Glutamatergic neuron (in vitro differentiated cells): Measurements from ENCODE around the gene AGAP1. TPM values are rescaled to one million over a fixed set of nuclear protein-coding genes. Genes with fewer than 3 reads are reported as not detected.

Experiments
- DNase-seq: peaks from one replicate; pipeline ENCODE4 v3.0.0; 2022
- H3K27ac Mint-ChIP-seq: one replicate; pipeline ENCODE4 v1.8.0; 2020; ENCODE audit warnings: mild to moderate bottlenecking, mixed read lengths, inconsistent platforms; ENCODE audit not compliant: unreplicated experiment
- H3K27me3 Mint-ChIP-seq: one replicate; pipeline ENCODE4 v1.8.0; 2020; ENCODE audit warnings: mild to moderate bottlenecking, moderate library complexity, mixed read lengths, inconsistent platforms; ENCODE audit not compliant: unreplicated experiment
- H3K36me3 Mint-ChIP-seq: one replicate; pipeline ENCODE4 v1.8.0; 2020; ENCODE audit warnings: mild to moderate bottlenecking, mixed read lengths, inconsistent platforms; ENCODE audit not compliant: unreplicated experiment
- H3K4me1 Mint-ChIP-seq: one replicate; pipeline ENCODE4 v1.8.0; 2020; ENCODE audit warnings: mild to moderate bottlenecking, low read depth, mixed read lengths, inconsistent platforms; ENCODE audit not compliant: unreplicated experiment
- H3K4me3 Mint-ChIP-seq: one replicate; pipeline ENCODE4 v1.8.0; 2020; ENCODE audit warnings: mild to moderate bottlenecking, mixed read lengths, inconsistent platforms; ENCODE audit not compliant: unreplicated experiment
- H3K9me3 Mint-ChIP-seq: one replicate; pipeline ENCODE4 v1.8.0; 2020; ENCODE audit warnings: mild to moderate bottlenecking, moderate library complexity, mixed read lengths, inconsistent platforms; ENCODE audit not compliant: unreplicated experiment
- CTCF ChIP-seq: fragments of 200-600 bp; sonication (generic); IDR thresholded peaks from one replicate; pipeline ENCODE4 v1.5.0; 2021; ENCODE audit not compliant: partially characterized antibody, unreplicated experiment
- total RNA-seq: library from RNA; stranded (reverse); fragmentation: NEBNext Ultra II Directional; extraction: Animal tissue kit (Norgen Biotek cat#: 25700); gene quantifications from one replicate; pipeline ENCODE4 v1.2.1, GENCODE V29; 2021; ENCODE audit not compliant: unreplicated experiment

Gene AGAP1
- total RNA-seq, 1 donor from 2014 or later = 153 TPM

GRCh38 chr2:236001854-236002253 is 508.0 kb downstream of the AGAP1 start:
- Mint-ChIP-seq H3K27ac (no peak overlapping the region), H3K27me3 (peaks cover 15% of the 10 kb centered on the region)
- no peak for DNase-seq

GRCh38 chr2:236008006-236008405 is 514.2 kb downstream of the AGAP1 start:
- H3K36me3 Mint-ChIP-seq = no peaks in the 10 kb centered on the region
- no peaks in the 10 kb centered on the region for H3K9me3 Mint-ChIP-seq
- DNase-seq = no peak
- H3K27me3 Mint-ChIP-seq = peaks cover 5% of the 10 kb centered on the region
- no peak overlapping the region for H3K27ac Mint-ChIP-seq
- H3K4me3 Mint-ChIP-seq = no peak overlapping the region
- no peak for TF ChIP-seq CTCF
- peaks cover 8% of the 10 kb centered on the region for H3K4me1 Mint-ChIP-seq

More at GRCh38 chr2:236001854-236002253, 508.0 kb downstream of the AGAP1 start:
- no peaks in the 10 kb centered on the region for H3K36me3 Mint-ChIP-seq
- H3K4me1 Mint-ChIP-seq = peaks cover 6% of the 10 kb centered on the region
- TF ChIP-seq CTCF = no peak
- no peak overlapping the region for H3K4me3 Mint-ChIP-seq
- H3K9me3 Mint-ChIP-seq = peaks cover 6% of the 10 kb centered on the region

GRCh38 chr2:236008857-236009256 is 515.0 kb downstream of the AGAP1 start:
- Mint-ChIP-seq H3K4me1 (peaks cover 7% of the 10 kb centered on the region), H3K9me3 (no peaks in the 10 kb centered on the region), H3K4me3 (no peak overlapping the region), H3K27ac (no peak overlapping the region), H3K36me3 (no peaks in the 10 kb centered on the region), H3K27me3 (peaks cover 3% of the 10 kb centered on the region)
- TF ChIP-seq CTCF = no peak
- no peak for DNase-seq

- DNase-seq = no peak
- no peak overlapping the region for H3K27ac Mint-ChIP-seq
- no peak overlapping the region for H3K4me3 Mint-ChIP-seq
- H3K36me3 Mint-ChIP-seq = no peaks in the 10 kb centered on the region
- H3K9me3 Mint-ChIP-seq = no peaks in the 10 kb centered on the region
- peaks cover 17% of the 10 kb centered on the region for H3K4me1 Mint-ChIP-seq
- TF ChIP-seq CTCF = no peak
- peaks cover 4% of the 10 kb centered on the region for H3K27me3 Mint-ChIP-seq
These were observed 517.3 kb downstream of the AGAP1 start for GRCh38 chr2:236010920-236011685.

GRCh38 chr2:236012155-236012554 is 518.3 kb downstream of the AGAP1 start:
- H3K27me3 Mint-ChIP-seq = peaks cover 4% of the 10 kb centered on the region
- no peak overlapping the region for H3K27ac Mint-ChIP-seq
- H3K9me3 Mint-ChIP-seq = no peaks in the 10 kb centered on the region
- no peak overlapping the region for H3K4me3 Mint-ChIP-seq
- H3K4me1 Mint-ChIP-seq = peaks cover 17% of the 10 kb centered on the region
- no peak for TF ChIP-seq CTCF
- DNase-seq = no peak
- no peaks in the 10 kb centered on the region for H3K36me3 Mint-ChIP-seq
